Neural progenitor cell (in vitro differentiated cells): ENCODE data around the gene KCTD19.

ENCODE experiments used
- EZH2 ChIP-seq: fragments of 200-600 bp; sonication (generic); IDR thresholded peaks from 2 replicates; pipeline ENCODE4 v1.6.1; 2017; ENCODE audit warnings: antibody characterized with exemption, mild to moderate bottlenecking, moderate library complexity
- EZH2phosphoT487 ChIP-seq: fragments of 200-600 bp; sonication (generic); IDR thresholded peaks from 2 replicates; pipeline ENCODE4 v1.6.1; 2017; ENCODE audit warnings: antibody characterized with exemption
- TF ChIP-seq, protein P1 (sequence below): fragments of 200-600 bp; sonication (generic); IDR thresholded peaks from 2 replicates; pipeline ENCODE4 v1.5.1; 2017; ENCODE audit warnings: antibody characterized with exemption, mild to moderate bottlenecking

DNA sequence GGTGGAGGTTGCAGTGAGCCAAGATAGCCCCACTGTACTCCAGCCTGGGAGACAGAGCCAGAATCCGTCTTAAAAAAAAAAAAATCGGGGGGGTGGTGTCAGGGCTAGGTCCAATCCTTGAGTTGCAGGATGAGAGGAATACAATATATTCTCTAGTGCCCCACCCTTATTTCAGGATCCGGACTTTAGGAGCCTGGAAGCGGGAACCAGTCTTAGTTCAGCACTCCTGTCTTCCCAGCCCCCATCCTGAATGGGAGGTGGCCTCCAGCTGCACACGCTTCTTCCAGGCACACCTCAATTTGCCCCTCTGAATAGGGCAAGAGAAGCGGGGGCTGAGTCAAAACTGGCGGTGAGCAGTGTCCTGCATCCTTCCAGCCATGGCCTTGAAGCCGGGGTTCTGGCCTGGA lies 80.9 kb downstream of the KCTD19 start:
- TF ChIP-seq, protein P1, sequence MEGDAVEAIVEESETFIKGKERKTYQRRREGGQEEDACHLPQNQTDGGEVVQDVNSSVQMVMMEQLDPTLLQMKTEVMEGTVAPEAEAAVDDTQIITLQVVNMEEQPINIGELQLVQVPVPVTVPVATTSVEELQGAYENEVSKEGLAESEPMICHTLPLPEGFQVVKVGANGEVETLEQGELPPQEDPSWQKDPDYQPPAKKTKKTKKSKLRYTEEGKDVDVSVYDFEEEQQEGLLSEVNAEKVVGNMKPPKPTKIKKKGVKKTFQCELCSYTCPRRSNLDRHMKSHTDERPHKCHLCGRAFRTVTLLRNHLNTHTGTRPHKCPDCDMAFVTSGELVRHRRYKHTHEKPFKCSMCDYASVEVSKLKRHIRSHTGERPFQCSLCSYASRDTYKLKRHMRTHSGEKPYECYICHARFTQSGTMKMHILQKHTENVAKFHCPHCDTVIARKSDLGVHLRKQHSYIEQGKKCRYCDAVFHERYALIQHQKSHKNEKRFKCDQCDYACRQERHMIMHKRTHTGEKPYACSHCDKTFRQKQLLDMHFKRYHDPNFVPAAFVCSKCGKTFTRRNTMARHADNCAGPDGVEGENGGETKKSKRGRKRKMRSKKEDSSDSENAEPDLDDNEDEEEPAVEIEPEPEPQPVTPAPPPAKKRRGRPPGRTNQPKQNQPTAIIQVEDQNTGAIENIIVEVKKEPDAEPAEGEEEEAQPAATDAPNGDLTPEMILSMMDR: no peak
- TF ChIP-seq EZH2 (no peak), EZH2phosphoT487 (no peak)
